H1 (cell line): ENCODE measurements around the gene RBMS1. TPM values are rescaled to one million over a fixed set of nuclear protein-coding genes. Genes with fewer than 3 reads are reported as not detected.

Experiments used
- CTCF ChIA-PET: fragments of 300-600 bp; sonication (Branson Sonifier 250); formaldehyde crosslinking; loops from one replicate; lab custom pipeline; 2021; ENCODE audit not compliant: partially characterized antibody; lab: Charles Lee
- POLR2A ChIA-PET: fragments of 300-600 bp; sonication (Branson Sonifier 250); formaldehyde crosslinking; loops from one replicate; lab custom pipeline; 2021; ENCODE audit warnings: inconsistent platforms; ENCODE audit not compliant: partially characterized antibody; lab: Charles Lee
- DNase-seq, 2 experiments: peaks; one replicate each; pipeline versions ENCODE4 v3.0.0 to v3.0.0-alpha.2; 2010 to 2022; ENCODE audit warnings: low spot score in 2 of 2, low read depth in 1 of 2, mixed read lengths in 1 of 2
- FAIRE-seq: peaks from 2 replicates; lab custom pipeline; 2011; peaks lifted over from hg19 to GRCh38; lab: Jason Lieb, UNC
- H2AFZ ChIP-seq: 2 replicates; pipeline ENCODE4 v1.8.1; 2012; ENCODE audit warnings: low read length, inconsistent platforms
- H2AK5ac ChIP-seq: 2 replicates; pipeline ENCODE4 v1.6.1; 2013; ENCODE audit warnings: low read depth, low read length
- H2BK120ac ChIP-seq: replicated peaks from 2 replicates; pipeline ENCODE3; 2013; ENCODE audit warnings: low read depth, low read length, inconsistent platforms
- H2BK12ac ChIP-seq: 2 replicates; pipeline ENCODE4 v1.6.1; 2013; ENCODE audit warnings: low read depth, low read length
- H2BK15ac ChIP-seq: 2 replicates; pipeline ENCODE4 v1.6.1; 2013; ENCODE audit warnings: low read length
- H2BK20ac ChIP-seq: 2 replicates; pipeline ENCODE4 v1.6.1; 2013; ENCODE audit warnings: low read length
- H2BK5ac ChIP-seq: 2 replicates; pipeline ENCODE4 v1.6.1; 2013; ENCODE audit warnings: low read depth, low read length
- H3K14ac ChIP-seq: 2 replicates; pipeline ENCODE4 v1.6.1; 2013; ENCODE audit warnings: inconsistent platforms; ENCODE audit not compliant: insufficient read length
- H3K18ac ChIP-seq: 2 replicates; pipeline ENCODE4 v1.6.1; 2013; ENCODE audit warnings: low read length; ENCODE audit errors: extremely low read depth
- H3K23ac ChIP-seq: 2 replicates; pipeline ENCODE4 v1.6.1; 2013; ENCODE audit warnings: inconsistent platforms; ENCODE audit not compliant: insufficient read length
- H3K23me2 ChIP-seq: 2 replicates; pipeline ENCODE4 v1.6.1; 2013; ENCODE audit warnings: low read depth, low read length
- H3K27ac ChIP-seq: 2 replicates; pipeline ENCODE4 v1.6.1; 2011; ENCODE audit warnings: low read depth, low read length, inconsistent platforms
- H3K27me3 ChIP-seq, 4 experiments: replicated peaks in 1 of 4; 1 replicate in 1 of 4; 2 replicates in 3 of 4; pipeline versions ENCODE4 v1.6.1 to v1.8.1; 2011 to 2013; ENCODE audit warnings: low read length in 3 of 4, mild to moderate bottlenecking in 3 of 4, inconsistent platforms in 2 of 4, mixed read lengths in 2 of 4, moderate library complexity in 1 of 4; ENCODE audit not compliant: control insufficient read depth in 3 of 4, insufficient read depth in 3 of 4; ENCODE audit errors: extremely low read depth in 1 of 4
- H3K36me3 ChIP-seq, 4 experiments: 2 replicates each; pipeline versions ENCODE4 v1.6.1 to v1.8.1; 2011 to 2013; ENCODE audit warnings: mild to moderate bottlenecking in 4 of 4, low read length in 3 of 4, moderate library complexity in 2 of 4, control low read depth in 1 of 4, inconsistent platforms in 1 of 4; ENCODE audit not compliant: insufficient read depth in 4 of 4, control insufficient read depth in 2 of 4
- H3K4ac ChIP-seq: replicated peaks from 2 replicates; pipeline ENCODE3; 2013; ENCODE audit warnings: low read length, low read depth, mixed read lengths, inconsistent platforms; ENCODE audit not compliant: insufficient read length
- H3K4me1 ChIP-seq, 4 experiments: replicated peaks in 1 of 4; 1 replicate in 1 of 4; 2 replicates in 3 of 4; pipeline versions ENCODE4 v1.6.1 to v1.8.1; 2011 to 2013; ENCODE audit warnings: low read length in 3 of 4, inconsistent platforms in 2 of 4, mixed read lengths in 1 of 4; ENCODE audit not compliant: insufficient read depth in 4 of 4, control insufficient read depth in 3 of 4
- H3K4me2 ChIP-seq, 2 experiments: 2 replicates each; pipeline versions ENCODE4 v1.6.1 to v1.8.1; 2011 to 2013; ENCODE audit warnings: low read depth in 2 of 2, low read length in 2 of 2, control low read depth in 1 of 2, inconsistent platforms in 1 of 2, mild to moderate bottlenecking in 1 of 2; ENCODE audit not compliant: insufficient read depth in 1 of 2
- H3K4me3 ChIP-seq, 4 experiments: fragments of 200-600, 300-600 bp in 1 of 4; sonication (generic), shearing (Covaris generic), sonication (Bioruptor Twin) in 1 of 4; 2 replicates each; pipeline versions ENCODE4 v1.5.1 to v1.8.1; 2011 to 2016; ENCODE audit warnings: low read length in 4 of 4, low read depth in 3 of 4, control low read depth in 2 of 4, inconsistent platforms in 2 of 4, mild to moderate bottlenecking in 2 of 4, mixed read lengths in 1 of 4, moderate library complexity in 1 of 4; ENCODE audit not compliant: insufficient read depth in 2 of 4; ENCODE audit errors: extremely low read depth in 1 of 4
- H3K56ac ChIP-seq: replicated peaks from 2 replicates; pipeline ENCODE3; 2013; ENCODE audit warnings: low read depth, mild to moderate bottlenecking, mixed read lengths, low read length, inconsistent platforms; ENCODE audit not compliant: insufficient read length
- H3K79me1 ChIP-seq: 2 replicates; pipeline ENCODE4 v1.6.1; 2013; ENCODE audit warnings: low read depth, low read length, control low read depth
- H3K79me2 ChIP-seq, 2 experiments: 2 replicates each; pipeline versions ENCODE4 v1.6.1 to v1.8.1; 2012 to 2013; ENCODE audit warnings: low read length in 2 of 2, mild to moderate bottlenecking in 2 of 2, inconsistent platforms in 1 of 2; ENCODE audit not compliant: insufficient read depth in 2 of 2, control insufficient read depth in 1 of 2
- H3K9ac ChIP-seq, 4 experiments: replicated peaks in 1 of 4; 1 replicate in 1 of 4; 2 replicates in 3 of 4; pipeline versions ENCODE4 v1.6.1 to v1.8.1; 2011 to 2013; ENCODE audit warnings: low read depth in 3 of 4, low read length in 3 of 4, control low read depth in 2 of 4, mild to moderate bottlenecking in 2 of 4, moderate library complexity in 2 of 4, inconsistent platforms in 1 of 4; ENCODE audit errors: extremely low read depth in 1 of 4
- H3K9me3 ChIP-seq, 2 experiments: 2 replicates each; pipeline versions ENCODE4 v1.6.1 to v1.8.1; 2012 to 2013; ENCODE audit warnings: mild to moderate bottlenecking in 2 of 2, moderate library complexity in 2 of 2, control low read depth in 1 of 2, inconsistent platforms in 1 of 2, low read depth in 1 of 2, low read length in 1 of 2, mixed read lengths in 1 of 2; ENCODE audit not compliant: insufficient read depth in 2 of 2
- H4K20me1 ChIP-seq, 2 experiments: replicated peaks in 1 of 2; 2 replicates each; pipeline versions ENCODE3 to v1.8.1; 2011 to 2013; ENCODE audit warnings: inconsistent platforms in 2 of 2, low read length in 2 of 2, mild to moderate bottlenecking in 1 of 2; ENCODE audit not compliant: insufficient read depth in 2 of 2, control insufficient read depth in 1 of 2
- H4K5ac ChIP-seq: 2 replicates; pipeline ENCODE4 v1.6.1; 2013; ENCODE audit warnings: low read length, low read depth, mixed read lengths, inconsistent platforms; ENCODE audit not compliant: insufficient read length
- H4K8ac ChIP-seq: 2 replicates; pipeline ENCODE4 v1.8.0; 2013; ENCODE audit warnings: mild to moderate bottlenecking, moderate library complexity, low read length, inconsistent platforms; ENCODE audit not compliant: insufficient read depth; ENCODE audit errors: extremely low read depth
- H4K91ac ChIP-seq: replicated peaks from 2 replicates; pipeline ENCODE3; 2013; ENCODE audit warnings: low read length, mixed read lengths, inconsistent platforms; ENCODE audit not compliant: insufficient read length
- NRF1 ChIP-seq: IDR thresholded peaks from 2 replicates; pipeline ENCODE4 v1.6.1; 2011; ENCODE audit warnings: mild to moderate bottlenecking, low read depth, low read length, improper control_type of control experiment
- PHF8 ChIP-seq: fragments of 200-600 bp; sonication (generic); conservative IDR thresholded peaks from 2 replicates; pipeline ENCODE4 v1.7.1; 2012; ENCODE audit warnings: low read depth, mild to moderate bottlenecking, inconsistent platforms, low read length, moderate library complexity
- RFX5 ChIP-seq: IDR thresholded peaks from 2 replicates; pipeline ENCODE4 v1.6.1; 2011; ENCODE audit warnings: low read depth, low read length, improper control_type of control experiment, borderline replicate concordance
- SRF ChIP-seq: IDR thresholded peaks from 2 replicates; pipeline ENCODE4 v1.6.1; 2011; ENCODE audit warnings: mild to moderate bottlenecking, low read depth, low read length, moderate library complexity
- WGBS, 2 experiments: shearing (Covaris generic) in 1 of 2; methylation state at CpG; one replicate each; pipeline versions ENCODE4 v1.1.6 to v1.1.7; 2013 to 2015; ENCODE audit warnings: low lambda C conversion rate in 2 of 2, mixed read lengths in 2 of 2, inconsistent platforms in 1 of 2, low coverage in 1 of 2, missing lambda C conversion rate in 1 of 2; ENCODE audit not compliant: insufficient replicate concordance in 2 of 2, insufficient coverage in 1 of 2, insufficient read length in 1 of 2; ENCODE audit errors: extremely low coverage in 1 of 2, missing lambda C conversion rate in 1 of 2; 5-methylcytosine and 5-hydroxymethylcytosine counted together
- polyA plus RNA-seq, 7 experiments: library from polyadenylated mRNA; depleted of rRNA in 3 of 7; stranded (reverse) in 5 of 7; unstranded in 2 of 7; fragments of >200 nt in 5 of 7; fragments of 200-250 nt in 2 of 7; gene quantifications; 1 replicate in 5 of 7; 2 replicates in 1 of 7; 4 replicates in 1 of 7; pipeline versions ENCODE4 v1.2.1 to v1.2.3, GENCODE V29; 2011 to 2013; ENCODE audit warnings: missing spikeins in 2 of 7, mixed read lengths in 2 of 7
- total RNA-seq: library from RNA; stranded (reverse); fragmentation: NEBNext Ultra II Directional; extraction: Animal tissue kit (Norgen Biotek cat#: 25700); gene quantifications from 2 replicates; pipeline ENCODE4 v1.2.1, GENCODE V29; 2021

RBMS1 gene
- total and polyA plus RNA-seq, 2 of the 8 experiments (the other 6 are each of a cell fraction or from before 2014, with no cell fraction given): 53.7 to 60.0 TPM

DNA sequence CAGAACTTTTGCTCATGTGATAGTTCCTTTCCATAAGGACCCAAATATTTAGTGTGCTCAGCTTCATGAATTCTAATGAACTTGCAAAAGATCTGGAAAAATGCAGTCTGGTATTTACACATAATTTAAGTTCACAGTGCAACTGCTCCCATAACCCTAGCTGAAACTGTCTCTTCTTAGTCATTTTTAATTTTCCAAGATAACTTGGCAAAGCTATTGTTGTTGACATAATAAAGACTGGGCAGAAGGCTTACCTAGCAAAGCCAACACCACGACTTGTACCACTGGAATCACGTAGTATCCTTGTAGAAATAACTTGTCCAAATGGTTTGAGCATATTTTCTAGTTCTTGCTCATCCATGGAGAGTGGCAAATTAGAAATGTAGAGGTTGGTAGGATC, 190.5 kb downstream of the RBMS1 start:
- Histone ChIP-seq H3K4ac (no peak overlapping the region), H3K79me2 (no peaks in the 10 kb centered on the region), H3K56ac (no peak overlapping the region), H2BK5ac (no peak overlapping the region), H3K79me1 (no peaks in the 10 kb centered on the region; the same call in 1 of the 2 replicates), H4K20me1 (no peaks in the 10 kb centered on the region), H3K9ac (no peak overlapping the region), H4K8ac (no peak overlapping the region), H2BK20ac (no peak overlapping the region), H4K91ac (no peak overlapping the region), H2AK5ac (no peak overlapping the region), H3K27me3 (no peaks in the 10 kb centered on the region), H3K4me1 (peaks cover 0 to 4% (median 0%) of the 10 kb centered on the region in 4 experiments; a peak in 1 of 7 replicates), H2BK12ac (no peak overlapping the region), H2BK15ac (no peak overlapping the region), H3K23ac (no peak overlapping the region), H3K36me3 (peaks cover 0 to 25% (median 3%) of the 10 kb centered on the region in 4 experiments; a peak in 4 of 8 replicates), H4K5ac (no peak overlapping the region), H2AFZ (no peak overlapping the region), H3K4me3 (no peak overlapping the region), H3K14ac (no peak overlapping the region), H2BK120ac (no peak overlapping the region), H3K27ac (no peak overlapping the region), H3K4me2 (no peak overlapping the region), H3K18ac (no peak overlapping the region), H3K9me3 (no peaks in the 10 kb centered on the region), H3K23me2 (no peaks in the 10 kb centered on the region)
- ChIA-PET CTCF (interaction anchor here (1.2 to 2.7 kb wide), 5 partner anchors 10 to 97 kb away, joined by 3 to 11 read pairs (median 7); no protein-coding TSS in a partner anchor), POLR2A (interaction anchor here (1.6 kb wide), 1 partner anchor 10 kb away, joined by 3 read pairs; no protein-coding TSS in a partner anchor)
- no peak for TF ChIP-seq PHF8
- no peak for TF ChIP-seq RFX5
- TF ChIP-seq NRF1: no peak
- no peak for TF ChIP-seq SRF
- 93% methylated on average over 2 of the region's 2 CpGs; no CpG with 5 or more reads in 1 of the 2 experiments for WGBS, 2 experiments
- FAIRE-seq (no peak), DNase-seq (no peak)
